B cell (primary cell): ENCODE measurements around the gene LHFPL6. TPM values are rescaled to one million over a fixed set of nuclear protein-coding genes. Genes with fewer than 3 reads are reported as not detected.

Experiments used
- ATAC-seq: fragments of 200-7000 bp; cut with Tn5 transposase; one replicate; pipeline ENCODE4 v1.10.0; 2021; ENCODE audit warnings: low read depth, mild to moderate bottlenecking, moderate number of reproducible peaks, moderate library complexity
- CTCF ChIA-PET: fragments of 350-600 bp; sonication (Branson Sonifier 250); formaldehyde crosslinking; loops from one replicate; lab custom pipeline; 2021; ENCODE audit warnings: antibody characterized with exemption, inconsistent platforms; lab: Charles Lee
- POLR2A ChIA-PET: fragments of 350-600 bp; sonication (Branson Sonifier 250); formaldehyde crosslinking; loops from one replicate; lab custom pipeline; 2021; ENCODE audit warnings: antibody characterized with exemption; lab: Charles Lee
- DNase-seq: peaks from one replicate; pipeline ENCODE4 v3.0.0; 2013
- H2AFZ ChIP-seq: 2 replicates; pipeline ENCODE4 v1.6.1; 2012; ENCODE audit warnings: mild to moderate bottlenecking, low read depth, low read length; ENCODE audit not compliant: insufficient read depth, poor library complexity, severe bottlenecking
- H3K27ac ChIP-seq, 2 donors: 1 replicate in 1 of 2; 2 replicates in 1 of 2; pipeline ENCODE4 v1.5.1; 2012 to 2013; ENCODE audit warnings: low read length in 2 of 2, mild to moderate bottlenecking in 2 of 2, moderate library complexity in 1 of 2
- H3K27me3 ChIP-seq, 4 experiments: fragments of 200-600 bp in 1 of 4; sonication (generic) in 1 of 4; replicated peaks in 1 of 4; 1 replicate in 2 of 4; 2 replicates in 2 of 4; pipeline versions ENCODE4 v1.6.1 to v1.7.0; 2013 to 2016; ENCODE audit warnings: low read length in 3 of 4, mild to moderate bottlenecking in 2 of 4, mixed read lengths in 1 of 4, moderate library complexity in 1 of 4; ENCODE audit not compliant: insufficient read depth in 4 of 4, control insufficient read depth in 3 of 4; ENCODE audit errors: control extremely low read depth in 1 of 4
- H3K36me3 ChIP-seq, 2 experiments: replicated peaks in 1 of 2; 1 replicate in 1 of 2; 2 replicates in 1 of 2; pipeline versions ENCODE4 v1.6.1 to v1.7.1; 2013; ENCODE audit warnings: low read length in 1 of 2; ENCODE audit not compliant: insufficient read depth in 2 of 2, control insufficient read depth in 1 of 2; ENCODE audit errors: control extremely low read depth in 1 of 2, extremely low read depth in 1 of 2
- H3K4me1 ChIP-seq, 2 donors: fragments of 200-600 bp in 1 of 2; sonication (generic) in 1 of 2; 1 replicate in 1 of 2; 2 replicates in 1 of 2; pipeline versions ENCODE4 v1.5.1 to v1.6.1; 2013 to 2017; ENCODE audit warnings: low read length in 2 of 2; ENCODE audit not compliant: control insufficient read depth in 2 of 2, insufficient read depth in 2 of 2
- H3K4me2 ChIP-seq: replicated peaks from 2 replicates; pipeline ENCODE3; 2012; ENCODE audit warnings: mild to moderate bottlenecking, low read depth, low read length; ENCODE audit not compliant: poor library complexity, severe bottlenecking
- H3K4me3 ChIP-seq, 5 experiments: fragments of 200-600 bp in 1 of 5; sonication (generic) in 1 of 5; 1 replicate in 3 of 5; 2 replicates in 2 of 5; pipeline versions ENCODE4 v1.5.1 to v1.7.0; 2011 to 2016; ENCODE audit warnings: low read length in 4 of 5, mild to moderate bottlenecking in 4 of 5, low read depth in 2 of 5, control low read depth in 1 of 5, moderate library complexity in 1 of 5; ENCODE audit not compliant: insufficient read depth in 1 of 5; ENCODE audit errors: control extremely low read depth in 1 of 5, extremely low read depth in 1 of 5
- H3K79me2 ChIP-seq: fragments of 200-600 bp; sonication (generic); one replicate; pipeline ENCODE4 v1.6.0; 2016; ENCODE audit warnings: low read length; ENCODE audit not compliant: control insufficient read depth, insufficient read depth
- H3K9ac ChIP-seq: fragments of 200-600 bp; sonication (generic); 2 replicates; pipeline ENCODE4 v1.6.1; 2017; ENCODE audit warnings: mild to moderate bottlenecking, low read length, moderate library complexity
- H3K9me3 ChIP-seq, 3 donors: one replicate each; pipeline versions ENCODE4 v1.6.1 to v1.7.1; 2013; ENCODE audit warnings: low read length in 2 of 3; ENCODE audit not compliant: control insufficient read depth in 2 of 3, insufficient read depth in 1 of 3; ENCODE audit errors: control extremely low read depth in 1 of 3
- H4K20me1 ChIP-seq: 2 replicates; pipeline ENCODE4 v1.6.0; 2012; ENCODE audit warnings: mild to moderate bottlenecking, low read length; ENCODE audit not compliant: insufficient read depth, control insufficient read depth, poor library complexity, severe bottlenecking
- H3K27ac Mint-ChIP-seq: one replicate; pipeline ENCODE4 v1.8.0; 2021; ENCODE audit warnings: mixed read lengths
- H3K27me3 Mint-ChIP-seq: one replicate; pipeline ENCODE4 v1.8.0; 2021; ENCODE audit warnings: mixed read lengths
- H3K4me1 Mint-ChIP-seq: one replicate; pipeline ENCODE4 v1.8.0; 2021; ENCODE audit warnings: mixed read lengths
- H3K4me3 Mint-ChIP-seq: one replicate; pipeline ENCODE4 v1.8.0; 2021; ENCODE audit warnings: mixed read lengths
- H3K9me3 Mint-ChIP-seq: one replicate; pipeline ENCODE4 v1.8.0; 2022; ENCODE audit warnings: mixed read lengths; ENCODE audit not compliant: insufficient read depth
- CTCF ChIP-seq: fragments of 200-600 bp; IDR thresholded peaks from one replicate; pipeline ENCODE4 v1.8.0; 2022; ENCODE audit warnings: antibody characterized with exemption, mild to moderate bottlenecking
- EZH2 ChIP-seq: IDR thresholded peaks from 2 replicates; pipeline ENCODE4 v1.6.1; 2012; ENCODE audit warnings: borderline replicate concordance, low read depth, mild to moderate bottlenecking, moderate library complexity, low read length; ENCODE audit not compliant: insufficient read depth, poor library complexity, severe bottlenecking
- WGBS: methylation state at CpG from one replicate; pipeline ENCODE4 v1.1.5; 2013; ENCODE audit warnings: missing lambda C conversion rate; ENCODE audit not compliant: insufficient coverage; 5-methylcytosine and 5-hydroxymethylcytosine counted together
- intact Hi-C: fragments of 100-400 bp; cut with micrococcal nuclease; formaldehyde crosslinking; loops from one replicate; pipeline ENCODE4 v1.10.0; 2022
- polyA plus RNA-seq: library from polyadenylated mRNA; depleted of rRNA; stranded (reverse); fragments of >200 nt; gene quantifications from 2 replicates; pipeline ENCODE4 v1.2.3, GENCODE V29; 2012
- total RNA-seq, 2 donors: library from RNA; stranded (reverse); fragments of 120-200 nt in 1 of 2; gene quantifications; 1 replicate in 1 of 2; 2 replicates in 1 of 2; pipeline versions ENCODE4 v1.2.3 to v1.2.4, GENCODE V29; 2013 to 2022

LHFPL6 gene
- total and polyA plus RNA-seq, 2 donors (not counting 1 experiment from before 2014, with no cell fraction given), result 0.01 TPM; not detected in 1

- no peaks in the 10 kb centered on the region for H3K27me3 Mint-ChIP-seq
- no peaks in the 10 kb centered on the region for H3K4me1 Mint-ChIP-seq
- DNase-seq, result no peak
- H3K4me3 Mint-ChIP-seq, result no peak overlapping the region
- no peaks in the 10 kb centered on the region for H3K4me1 ChIP-seq
- no peak overlapping the region for H3K4me2 ChIP-seq
- TF ChIP-seq CTCF, result no peak
- TF ChIP-seq EZH2, result no peak
- POLR2A ChIA-PET, result no interaction called here
- CTCF ChIA-PET, result no interaction called here
- no peak for ATAC-seq
- H3K36me3 ChIP-seq, result no peaks in the 10 kb centered on the region
- H2AFZ ChIP-seq, result no peak overlapping the region
- no peak overlapping the region for H3K9ac ChIP-seq
- intact Hi-C loops, result no loop called here
- H3K27ac Mint-ChIP-seq, result no peak overlapping the region
- H3K79me2 ChIP-seq, result no peaks in the 10 kb centered on the region
- H3K9me3 ChIP-seq, result no peaks in the 10 kb centered on the region
- H3K27ac ChIP-seq, result no peak overlapping the region
- H4K20me1 ChIP-seq, result no peaks in the 10 kb centered on the region
- H3K27me3 ChIP-seq, result no peaks in the 10 kb centered on the region
- H3K4me3 ChIP-seq, result no peak overlapping the region
- H3K9me3 Mint-ChIP-seq, result no peaks in the 10 kb centered on the region
These were observed 106.5 kb downstream of the LHFPL6 start for GRCh38 chr13:39496506-39496905.

DNA sequence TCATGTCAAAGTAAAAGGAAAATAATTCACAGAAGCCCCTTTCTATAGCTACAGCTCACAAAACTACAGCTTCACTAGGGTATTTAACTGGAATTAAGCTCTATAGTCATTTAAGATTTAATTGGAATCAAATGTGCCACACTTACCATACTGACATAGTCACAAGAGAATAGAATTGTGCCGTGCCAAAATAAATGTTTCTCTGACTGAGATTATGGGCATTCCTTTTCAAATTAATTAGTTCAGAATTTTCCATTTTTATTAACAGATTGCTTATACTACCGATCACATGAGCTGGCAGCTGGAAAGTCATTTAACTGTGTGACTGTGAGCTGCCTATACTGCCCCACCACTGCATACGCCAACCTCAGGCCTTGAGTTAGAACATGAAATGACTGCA lies 108.4 kb downstream of the LHFPL6 start:
- H3K9ac ChIP-seq, result no peak overlapping the region
- no peak for DNase-seq
- Mint-ChIP-seq H3K27me3 (no peaks in the 10 kb centered on the region), H3K27ac (no peak overlapping the region), H3K9me3 (no peaks in the 10 kb centered on the region), H3K4me1 (no peaks in the 10 kb centered on the region), H3K4me3 (no peak overlapping the region)
- no peak for ATAC-seq
- no peaks in the 10 kb centered on the region for H3K36me3 ChIP-seq
- H3K27me3 ChIP-seq, result no peaks in the 10 kb centered on the region
- H3K9me3 ChIP-seq, result no peaks in the 10 kb centered on the region
- H3K4me2 ChIP-seq, result no peak overlapping the region
- TF ChIP-seq CTCF (no peak), EZH2 (no peak)
- no peaks in the 10 kb centered on the region for H3K79me2 ChIP-seq
- intact Hi-C loops, result no loop called here
- no peak overlapping the region for H2AFZ ChIP-seq
- H4K20me1 ChIP-seq, result no peaks in the 10 kb centered on the region
- no peaks in the 10 kb centered on the region for H3K4me1 ChIP-seq
- no peak overlapping the region for H3K27ac ChIP-seq
- POLR2A ChIA-PET, result no interaction called here
- CTCF ChIA-PET, result no interaction called here
- H3K4me3 ChIP-seq, result no peak overlapping the region
- WGBS, result 100% methylated on average over 1 of the region's 3 CpGs
